GM21447 (cell line): Measurements from ENCODE around the gene TMC5.

Experiments used
- ATAC-seq: cut with Tn5 transposase; IDR thresholded peaks from one replicate; pipeline ENCODE4 v1.9.1; 2021; ENCODE audit not compliant: unreplicated experiment

The TMC5 gene

DNA sequence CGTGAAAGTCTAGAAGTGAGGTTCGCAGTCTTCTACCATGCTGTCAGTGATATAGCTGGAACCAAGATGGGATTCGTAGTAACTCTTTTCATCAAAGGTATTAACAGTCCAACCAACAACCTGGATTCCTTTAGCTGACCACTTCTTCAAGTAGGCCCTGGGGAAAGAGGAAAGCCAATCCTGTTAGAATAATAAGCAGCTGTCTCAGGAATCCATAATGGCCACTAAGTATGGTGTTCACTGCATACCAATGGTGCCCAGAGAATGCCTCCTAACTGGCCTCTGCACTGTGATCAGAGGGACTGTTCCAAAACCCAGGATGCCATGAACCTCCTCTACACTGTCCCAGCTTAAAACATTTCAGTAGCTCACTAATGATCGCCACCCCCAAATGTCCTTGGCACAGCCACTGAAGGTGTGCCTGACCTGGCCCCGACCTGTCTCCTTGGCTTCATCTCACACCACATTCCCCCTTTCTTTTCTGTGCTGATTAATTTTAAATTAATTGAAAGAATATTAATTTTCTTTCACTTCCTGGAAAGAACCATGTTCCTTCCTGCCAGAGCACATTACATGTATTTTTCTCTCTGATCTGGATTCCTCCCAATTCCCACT lies 85.9 kb downstream of the TMC5 start:
- ATAC-seq, result no peak

DNA sequence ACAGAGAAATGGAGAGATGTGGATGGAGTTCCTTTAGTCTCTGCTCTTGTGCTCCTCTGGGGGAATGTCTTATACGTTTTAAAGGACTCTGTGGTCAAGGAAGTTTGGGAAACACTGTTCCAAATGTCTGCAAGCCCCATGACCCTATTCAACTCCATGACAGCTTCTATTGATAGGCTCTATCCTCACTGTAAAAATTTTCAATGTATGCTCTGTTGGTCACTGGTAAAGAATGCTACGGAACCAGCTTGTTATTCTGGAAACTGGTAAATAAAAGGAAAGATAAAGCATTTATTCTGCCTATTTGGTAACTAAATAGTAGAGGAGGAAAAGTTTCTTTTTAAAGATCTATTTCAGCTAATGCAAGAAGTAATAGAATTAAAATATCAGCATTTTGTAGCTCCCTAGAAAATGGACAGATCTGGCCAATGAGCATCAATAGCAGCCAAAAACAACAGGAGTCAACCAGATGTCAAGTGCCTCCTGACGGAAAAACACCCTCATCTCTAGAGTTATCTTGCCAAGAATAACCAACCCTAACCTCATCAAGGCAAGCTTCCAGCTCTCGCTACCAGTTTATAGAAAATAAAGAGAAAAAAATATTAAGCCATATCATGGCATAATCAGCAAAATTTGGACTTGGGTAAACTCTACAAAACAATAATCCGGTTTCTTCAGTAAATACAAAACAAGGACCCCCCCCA lies 88.1 kb downstream of the TMC5 start:
- ATAC-seq, result no peak

DNA sequence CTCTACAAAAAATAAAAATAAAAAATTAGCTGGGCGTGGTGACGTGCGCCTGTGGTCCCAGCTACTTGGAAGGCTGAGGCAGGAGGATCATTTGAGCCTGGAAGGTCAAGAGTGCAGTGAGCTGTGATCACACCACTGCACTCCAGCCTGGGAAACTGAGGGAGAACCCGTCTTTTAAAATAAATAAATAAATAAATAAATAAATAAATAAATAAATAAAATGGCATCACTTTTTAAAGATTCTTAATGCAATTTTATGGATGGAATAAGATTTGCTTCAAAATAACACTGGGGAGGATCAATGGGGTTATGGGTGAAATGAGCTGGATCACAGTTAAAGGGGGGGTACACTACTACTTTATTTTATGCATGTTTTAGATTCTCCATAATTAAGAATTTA lies 89.3 kb downstream of the TMC5 start:
- no peak for ATAC-seq

DNA sequence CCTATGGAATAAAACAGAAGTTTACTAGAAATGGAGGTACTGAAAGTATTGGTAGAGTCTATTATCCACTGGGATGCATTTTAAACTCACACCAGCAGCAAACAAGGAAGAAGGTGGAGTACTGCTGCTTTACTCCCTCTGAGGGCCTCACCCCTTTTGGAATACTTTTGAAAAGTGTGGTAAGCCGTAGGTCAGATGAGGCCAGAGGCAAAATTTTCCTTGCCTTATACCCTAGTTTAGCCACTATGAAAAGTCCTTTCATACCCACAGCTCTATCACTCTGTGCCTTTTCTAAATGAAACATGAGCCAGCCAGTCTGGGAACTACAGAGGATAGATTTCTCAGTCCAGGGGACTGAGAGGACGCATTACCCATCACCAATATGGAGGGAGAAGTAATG lies 90.2 kb downstream of the TMC5 start:
- no peak for ATAC-seq

DNA sequence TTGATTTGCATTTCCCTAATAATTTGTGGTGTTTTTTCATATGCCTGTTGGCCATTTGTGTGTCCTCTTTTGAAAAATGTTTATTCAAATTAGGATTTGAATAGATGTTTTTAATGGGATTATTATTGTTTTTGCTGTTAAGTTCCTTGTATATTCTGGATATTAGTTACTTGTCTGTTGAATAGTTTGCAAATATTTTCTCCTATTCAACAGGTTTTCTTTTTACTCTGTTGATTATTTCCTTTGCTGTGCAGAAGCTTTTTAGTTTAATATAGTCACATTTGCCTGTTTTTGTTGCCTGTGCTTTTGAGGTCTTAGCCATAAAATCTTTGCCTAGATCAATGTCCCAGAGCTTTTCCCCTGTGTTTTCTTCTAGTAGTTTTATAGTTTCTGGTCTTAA lies 94.6 kb downstream of the TMC5 start:
- no peak for ATAC-seq

DNA sequence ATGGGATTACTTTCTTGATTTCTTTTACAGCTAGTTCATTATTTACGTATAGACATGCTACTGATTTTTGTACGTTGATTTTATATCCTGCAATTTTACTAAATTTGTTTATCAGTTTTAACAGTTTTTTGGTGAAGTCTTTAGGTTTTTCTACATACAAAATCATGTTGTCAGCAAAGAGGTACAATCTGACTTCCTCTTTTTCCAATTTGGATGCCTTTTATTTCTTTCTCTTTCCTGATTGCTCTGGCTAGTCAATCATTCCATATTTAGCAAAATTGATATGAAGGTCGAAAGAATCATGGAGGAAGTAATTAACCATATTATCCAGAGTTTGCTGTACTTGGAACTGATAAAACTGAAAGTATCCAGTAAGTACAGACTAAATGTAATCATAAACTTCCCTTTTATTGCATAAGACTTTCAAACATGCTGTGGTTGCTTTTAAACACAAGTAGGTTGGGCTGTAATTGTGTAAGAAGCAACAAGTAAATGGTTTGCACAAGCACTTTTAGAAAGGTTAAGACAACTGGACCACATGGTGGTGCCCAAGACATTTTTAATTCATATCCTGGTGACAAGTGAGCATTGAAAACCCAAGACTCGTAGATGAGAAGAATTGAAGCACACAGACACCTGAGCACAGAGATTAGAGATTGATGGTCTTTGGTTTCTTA lies 95.8 kb downstream of the TMC5 start:
- no peak for ATAC-seq

DNA sequence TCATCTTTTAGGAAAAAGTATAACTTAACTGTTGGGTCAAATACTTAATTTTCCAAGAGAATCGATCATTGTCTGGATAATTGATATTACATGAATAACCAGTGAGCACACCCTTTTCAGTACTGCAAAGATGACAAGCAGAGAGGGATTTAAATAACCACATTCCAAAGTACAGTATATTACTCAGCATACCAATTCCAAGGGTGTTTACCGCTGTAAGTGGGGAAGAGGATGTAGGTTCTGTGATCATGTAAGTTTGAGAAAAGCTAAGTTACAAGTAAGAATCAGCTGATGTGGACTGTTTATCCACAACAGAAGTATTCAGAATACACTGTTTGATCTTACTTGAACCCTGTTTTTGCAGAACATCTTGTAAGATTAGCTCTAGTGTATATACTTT lies 98.1 kb downstream of the TMC5 start:
- no peak for ATAC-seq

DNA sequence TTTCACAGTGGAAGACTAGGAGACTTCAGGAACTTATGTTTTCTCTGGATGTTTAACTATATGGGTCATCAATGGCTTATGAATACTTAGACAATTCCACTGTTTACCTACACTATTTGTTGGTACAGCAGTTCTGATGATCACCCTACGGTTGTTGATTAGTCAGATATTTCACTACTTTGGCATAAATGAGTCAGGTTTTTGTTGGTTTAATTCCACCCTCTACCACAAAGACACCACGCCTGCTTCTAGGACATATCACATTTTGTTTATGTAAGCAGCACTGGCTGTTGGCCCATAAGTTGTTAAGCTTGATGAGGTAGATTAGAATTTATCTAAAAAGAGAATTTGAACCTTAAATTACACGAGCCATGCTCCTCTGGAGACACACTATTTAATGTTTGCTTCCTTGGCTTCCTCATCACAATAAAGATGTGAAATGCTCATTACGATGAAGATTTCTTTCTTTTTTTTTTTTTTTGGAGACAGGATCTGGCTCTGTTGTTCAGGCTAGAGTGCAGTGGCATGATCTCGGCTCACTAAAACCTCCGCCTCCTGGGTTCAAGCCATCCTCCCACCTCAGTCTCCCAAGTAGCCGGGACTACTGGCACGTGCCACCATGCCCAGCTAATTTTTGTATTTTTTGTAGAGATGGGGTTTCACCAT lies 99.9 kb downstream of the TMC5 start:
- ATAC-seq, result no peak

DNA sequence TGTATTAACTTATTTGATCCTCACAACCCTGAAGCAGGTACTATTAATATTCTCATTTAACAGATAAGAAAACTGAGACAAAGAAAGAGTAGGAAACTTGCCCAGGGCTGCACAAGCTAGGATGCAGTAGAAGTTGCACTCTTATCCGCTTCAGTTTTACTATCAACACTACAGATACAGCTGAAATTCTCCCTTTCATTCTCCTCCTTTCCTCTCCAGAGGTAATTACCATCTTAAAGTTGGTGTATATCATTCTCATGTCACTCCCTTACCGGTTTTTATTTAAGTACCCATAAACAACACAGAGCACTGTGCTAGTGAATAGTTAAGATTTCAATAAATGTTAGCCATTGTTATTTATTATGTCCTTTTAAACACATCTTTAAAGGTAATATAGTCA lies 100.7 kb downstream of the TMC5 start:
- ATAC-seq, result no peak

DNA sequence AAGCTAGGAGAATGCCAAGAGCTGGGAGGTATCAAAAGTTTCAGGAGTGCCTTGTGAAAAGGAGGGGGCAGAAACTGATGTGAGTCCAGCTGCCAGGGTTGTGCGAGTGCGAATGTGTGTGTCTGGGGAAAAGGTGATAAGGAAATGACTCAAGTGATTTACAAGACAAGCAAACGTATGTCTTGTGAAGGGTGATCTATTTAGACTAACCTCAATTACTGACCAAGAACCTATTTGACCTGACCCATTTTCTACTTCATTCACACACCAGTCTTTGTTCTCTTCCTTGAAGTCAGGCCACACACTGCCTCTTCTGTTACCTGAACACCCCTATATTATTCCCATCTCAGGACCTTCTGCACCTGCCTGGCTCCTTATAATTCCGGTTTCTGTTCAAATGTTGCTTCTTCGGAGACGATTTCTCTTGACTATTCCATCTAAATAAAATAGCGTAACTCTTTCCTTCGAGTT lies 103.2 kb downstream of the TMC5 start:
- ATAC-seq, result no peak

DNA sequence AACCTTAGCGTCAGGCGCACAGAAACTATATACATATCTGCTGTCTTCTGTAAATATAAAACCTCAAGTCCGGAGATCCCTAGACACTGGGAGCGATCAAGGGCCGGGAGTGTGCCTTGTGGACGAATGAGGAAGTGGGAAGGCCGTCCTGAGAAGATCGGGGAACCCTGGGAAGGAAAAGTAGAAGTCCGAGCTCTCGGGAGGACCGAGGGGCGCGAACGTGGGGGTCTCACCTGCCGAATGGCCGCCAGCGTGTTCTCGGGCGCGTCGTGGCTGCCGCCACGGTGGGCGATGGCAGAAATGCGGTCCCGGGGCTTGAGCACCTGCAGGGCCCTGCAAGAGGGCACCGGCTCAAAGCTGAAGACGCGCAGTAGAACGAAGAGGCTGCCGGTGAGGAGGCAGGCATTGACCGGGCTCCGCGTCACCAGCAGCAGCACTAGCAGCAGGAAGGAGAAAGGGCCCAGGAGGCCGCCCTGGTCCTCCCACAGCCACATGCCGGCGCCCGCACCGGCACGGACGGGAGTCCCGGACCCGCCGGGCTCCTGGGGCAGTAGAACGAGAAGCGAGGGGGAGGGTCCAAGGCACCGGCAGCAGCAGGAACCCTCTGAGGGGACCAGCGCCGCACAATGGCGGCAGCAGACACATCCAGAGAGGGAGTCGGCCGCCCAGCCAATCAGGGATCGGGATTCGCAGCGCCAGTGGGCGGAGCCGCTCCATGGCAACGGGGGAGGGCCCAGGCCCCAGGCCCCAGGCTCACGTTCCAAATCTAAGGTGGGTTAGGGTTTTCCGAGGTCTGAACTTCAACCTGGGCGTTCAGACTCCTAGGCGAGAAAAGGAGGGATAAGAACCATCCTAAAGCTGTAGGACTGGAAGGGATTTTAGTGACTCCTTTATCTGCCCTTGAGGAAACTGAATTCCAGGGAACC lies 104.1 kb downstream of the TMC5 start, which contains the start of gene GDE1:
GDE1 (minus strand) TSS at position 628 of the 926 bp plus-strand sequence; CDS start at position 494, 134 bp downstream.
- peak; percentile 66 for ATAC-seq

DNA sequence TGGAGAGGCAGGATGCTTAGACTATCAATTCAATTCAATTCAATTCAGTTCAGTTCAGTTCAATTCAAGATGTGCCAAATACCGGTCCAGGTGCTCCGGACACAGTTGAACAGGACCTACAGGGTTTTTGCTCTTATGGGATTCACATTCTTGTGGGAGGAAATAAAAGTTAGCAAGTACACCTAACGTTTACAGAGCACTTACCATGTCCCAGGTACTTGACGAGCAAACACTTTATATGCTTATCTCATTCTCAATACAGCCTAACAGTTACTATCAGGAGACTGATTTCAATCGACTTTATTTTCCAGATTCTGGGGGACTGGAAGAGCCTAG lies 104.7 kb downstream of the TMC5 start:
- no peak for ATAC-seq

DNA sequence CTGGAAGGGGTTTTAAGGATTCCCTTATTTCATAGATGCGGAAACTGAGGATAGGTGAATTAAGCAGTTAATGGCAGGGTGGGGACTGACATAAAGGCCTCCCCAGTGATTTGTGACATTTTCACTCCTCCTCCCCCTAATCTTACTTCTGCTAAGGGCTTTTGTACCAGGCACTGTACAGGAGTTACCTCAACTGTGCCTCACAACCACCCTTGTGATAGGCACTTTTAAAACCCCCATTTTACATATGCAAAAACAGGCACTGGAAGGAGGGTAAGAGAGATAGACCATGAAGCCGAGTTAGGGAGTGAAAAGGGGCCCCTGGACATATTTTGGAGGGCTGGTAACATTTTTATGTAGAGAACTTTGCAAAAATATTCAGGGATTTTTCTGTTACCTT lies 105.1 kb downstream of the TMC5 start:
- ATAC-seq, result no peak

DNA sequence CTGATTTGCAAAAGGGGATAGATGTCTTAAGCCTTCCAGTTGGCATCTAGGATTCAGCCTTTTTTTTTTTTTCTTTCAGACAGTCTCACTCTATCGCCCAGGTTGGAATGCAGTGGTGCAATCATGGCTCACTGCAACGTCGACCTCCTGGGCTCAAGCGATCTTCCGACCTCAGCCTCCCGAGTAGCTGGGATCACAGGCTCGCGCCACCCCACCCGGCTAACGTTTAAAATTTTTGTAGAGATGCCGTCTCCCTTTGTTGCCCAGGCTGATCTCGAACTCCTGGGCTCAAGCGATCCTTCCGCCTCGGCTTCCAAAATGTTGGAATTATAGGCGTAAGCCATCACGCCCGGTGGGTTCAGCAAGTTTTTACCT lies 105.5 kb downstream of the TMC5 start:
- ATAC-seq, result no peak

DNA sequence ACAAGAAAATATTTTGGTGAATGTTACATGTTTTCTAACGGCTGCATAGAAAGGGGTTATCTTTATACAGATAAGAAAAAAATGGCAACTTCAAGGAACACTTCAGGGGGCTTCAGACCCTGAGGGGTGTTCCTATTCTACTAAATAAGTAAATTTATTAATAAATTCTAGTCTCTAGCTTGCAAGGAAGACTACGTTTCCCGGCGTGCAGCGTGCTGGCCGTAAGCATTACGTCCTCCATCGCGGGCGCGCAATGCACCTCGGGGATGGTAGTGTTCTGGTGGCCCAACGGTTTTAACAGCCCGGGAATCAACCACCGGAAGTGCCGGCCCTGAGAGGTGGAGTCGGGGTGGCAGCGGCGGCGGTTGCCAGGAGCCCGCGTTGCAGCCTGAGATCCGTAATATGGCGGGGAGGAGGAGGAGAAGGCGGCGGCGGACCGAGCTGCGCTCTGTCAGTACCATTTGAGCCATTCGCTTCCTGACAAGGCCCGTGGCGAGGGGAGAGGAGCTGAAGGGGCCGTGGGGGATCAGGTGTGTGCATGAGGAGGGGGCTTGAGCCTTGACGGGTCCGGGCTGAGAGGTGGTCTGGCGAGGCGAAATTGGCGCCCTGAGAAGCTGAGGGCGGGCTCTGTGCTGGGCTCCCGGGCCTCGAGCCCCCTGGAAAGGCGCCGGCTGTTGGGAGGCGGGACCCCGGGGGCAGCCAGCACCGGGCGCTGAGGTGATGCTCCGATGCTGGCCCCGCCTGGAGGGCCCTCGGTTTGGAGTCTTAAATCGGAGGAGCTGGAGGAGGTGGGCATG lies 106.1 kb downstream of the TMC5 start, which contains the start of gene CCP110:
CCP110 (plus strand) TSS at position 384 of the 797 bp plus-strand sequence. CDS start 3,940 bp downstream, outside the sequence.
- ATAC-seq, result peak; percentile 71

DNA sequence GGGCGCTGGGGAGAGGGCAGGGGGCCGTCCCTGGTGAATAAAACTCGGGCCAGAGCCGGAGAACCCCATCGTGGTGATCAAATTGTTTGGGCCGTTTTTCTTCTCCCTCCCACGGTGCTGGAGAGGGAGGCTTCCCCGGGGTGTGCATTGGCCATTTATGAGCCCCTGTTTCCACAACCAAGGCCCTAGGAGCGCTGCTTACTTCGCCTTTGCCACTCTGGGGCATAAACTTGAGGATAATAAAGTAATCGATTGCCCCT lies 106.6 kb downstream of the TMC5 start:
- ATAC-seq, result no peak

DNA sequence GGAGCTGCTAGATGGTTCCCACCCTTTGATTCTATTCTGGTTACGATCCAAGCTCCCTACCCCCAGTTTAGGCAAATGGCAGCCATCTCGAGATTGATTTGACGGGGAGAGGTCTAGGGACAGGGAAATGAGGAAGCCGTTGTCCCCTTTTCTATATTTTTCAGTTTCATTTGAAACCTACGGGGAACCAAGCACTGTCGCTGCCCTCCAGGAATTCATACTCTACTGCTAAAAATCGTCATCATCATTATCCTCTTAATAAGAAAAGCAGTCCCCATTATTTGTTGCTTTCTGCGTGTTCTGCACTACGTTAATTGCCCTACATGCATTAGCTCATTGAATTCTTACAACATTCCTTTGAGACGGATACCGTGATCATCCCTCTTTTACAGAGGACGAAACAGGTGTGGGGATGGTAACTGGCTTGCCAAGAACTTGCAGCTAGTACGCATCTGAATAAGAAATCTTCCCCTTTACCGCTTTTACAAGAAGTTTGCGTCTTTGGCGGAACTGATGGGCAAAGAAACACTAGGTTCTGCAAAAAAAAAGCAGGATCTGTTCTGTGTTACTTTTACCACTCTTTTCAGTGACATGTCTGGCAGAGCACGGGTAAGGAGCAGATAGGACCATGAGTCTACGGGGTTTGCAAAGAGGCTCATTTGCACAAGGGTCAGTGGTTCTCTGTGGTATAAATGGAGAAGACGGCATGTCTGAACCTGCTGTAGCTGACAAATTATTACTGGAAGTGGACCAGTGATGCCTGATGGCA lies 107.1 kb downstream of the TMC5 start:
- no peak for ATAC-seq

DNA sequence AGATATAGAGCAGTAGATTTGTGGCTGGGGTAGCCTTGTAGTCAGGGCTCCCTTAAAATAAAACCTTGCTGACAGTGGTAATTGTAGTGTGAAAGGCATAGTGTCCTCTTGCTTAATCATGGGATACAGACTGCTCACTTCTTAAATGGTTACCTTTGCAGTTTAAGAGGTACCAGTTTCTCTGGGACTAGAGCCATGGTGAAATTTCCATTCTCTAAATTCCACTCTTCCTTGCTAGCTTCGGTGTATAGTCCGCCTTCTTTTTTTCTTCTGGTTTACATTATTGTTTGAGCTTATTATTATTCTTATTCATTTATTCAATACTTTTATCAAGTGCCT lies 107.7 kb downstream of the TMC5 start:
- ATAC-seq, result no peak

DNA sequence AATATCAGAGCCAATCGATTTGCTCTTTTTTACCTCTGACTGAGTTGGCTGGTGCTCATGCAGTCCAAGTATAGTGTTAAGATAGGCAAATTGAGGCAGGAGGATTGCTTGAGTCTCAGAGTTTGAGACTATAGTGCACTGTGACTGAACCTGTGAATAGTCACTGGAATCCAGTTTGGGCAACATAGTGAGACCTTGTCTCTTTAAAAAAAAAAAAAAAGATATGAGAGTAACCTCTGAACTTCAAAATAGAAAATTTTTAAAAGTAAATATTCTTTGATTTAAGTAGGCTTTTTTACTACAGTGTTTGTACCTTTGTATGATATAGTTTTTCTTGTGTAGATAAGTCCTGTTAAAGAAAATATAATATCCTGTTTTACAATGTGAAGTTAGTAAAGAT lies 109.5 kb downstream of the TMC5 start:
- no peak for ATAC-seq
